ENCODE results near the gene ZNF462. TPM values are rescaled to one million over a fixed set of nuclear protein-coding genes. Genes with fewer than 3 reads are reported as not detected.
"Not testable (repeated sequence)": the region's sequence is repeated elsewhere in the genome, so short reads cannot be mapped to it uniquely, and the experiment has no call there.

ZNF462 gene
- total RNA-seq, 2 donors from 2014 or later: 6.0 to 11.0 TPM

DNA sequence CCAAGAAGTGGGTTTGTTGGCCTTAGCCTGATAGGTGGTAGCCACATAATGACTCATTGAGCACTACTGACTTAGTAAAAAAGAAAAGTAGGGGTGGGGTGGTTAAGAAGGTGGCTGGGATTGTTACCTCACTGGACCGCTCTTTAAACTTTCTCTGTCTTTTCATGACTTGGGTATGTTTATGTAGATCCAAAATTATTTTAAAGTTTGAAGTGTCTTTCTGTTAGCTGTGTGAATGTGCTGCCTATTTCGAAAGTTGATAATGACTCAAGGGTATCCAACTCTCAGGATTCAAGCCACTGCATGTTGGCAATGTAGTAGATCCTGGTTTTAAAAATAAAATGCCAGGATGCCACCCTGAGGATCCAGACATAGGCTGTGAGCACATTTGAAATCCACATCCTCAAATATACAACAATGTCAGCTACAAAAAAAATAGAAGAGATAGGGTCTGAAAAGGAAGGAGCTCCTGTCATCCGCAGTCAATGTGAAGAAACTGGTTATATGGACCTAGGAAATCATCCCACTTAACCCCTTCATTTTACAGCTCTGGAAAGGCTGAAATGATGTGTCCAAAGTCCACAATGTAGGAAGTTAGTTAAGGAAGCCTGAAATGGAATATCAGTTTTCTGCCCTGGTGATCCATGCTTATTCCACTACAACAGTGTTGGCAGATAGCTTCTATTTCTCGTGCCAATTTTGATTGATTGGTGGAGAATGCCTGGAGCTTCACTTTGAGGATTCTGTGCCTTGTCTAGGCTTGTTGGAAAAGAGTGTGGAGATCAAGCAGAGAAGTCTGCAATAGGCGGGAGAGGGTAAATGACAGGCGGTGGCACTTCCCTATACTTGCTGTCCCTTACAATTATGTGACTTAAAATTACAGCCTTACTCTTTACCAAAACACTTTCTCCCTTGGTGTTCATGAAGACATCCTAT is 23.4 kb downstream of the ZNF462 start:
- ATAC-seq: no peak
- Mint-ChIP-seq H3K4me1 (no peaks in the 10 kb centered on the region), H3K4me3 (no peak overlapping the region), H3K36me3 (ENCODE audit: low read depth) (no peaks in the 10 kb centered on the region), H3K27me3 (no peaks in the 10 kb centered on the region), H3K27ac (no peak overlapping the region)
- no peak for DNase-seq
- no peaks in the 10 kb centered on the region for H3K9me3 ChIP-seq (ENCODE audit: control insufficient read depth, low read length, poor library complexity, severe bottlenecking)

DNA sequence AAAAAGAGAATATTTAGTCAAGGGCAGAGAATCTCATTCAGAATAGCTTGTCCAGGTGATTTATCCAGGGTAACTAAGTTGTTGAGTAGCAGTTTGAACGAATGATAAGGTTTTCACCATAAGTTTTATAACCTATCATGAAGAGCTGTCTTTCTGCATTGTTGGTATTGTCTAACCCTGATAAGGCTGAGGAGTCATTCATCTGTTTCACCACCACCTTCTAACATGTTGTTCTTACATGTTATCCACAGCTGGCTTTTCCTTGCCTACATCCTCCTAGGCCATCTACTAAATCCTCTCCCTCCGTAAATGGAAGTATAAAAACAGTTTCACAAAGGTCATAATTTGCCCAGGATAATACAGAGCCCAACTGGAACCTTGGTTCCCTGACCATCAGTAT is 24.1 kb downstream of the ZNF462 start:
- Mint-ChIP-seq H3K27me3 (no peaks in the 10 kb centered on the region), H3K4me1 (no peaks in the 10 kb centered on the region), H3K4me3 (no peak overlapping the region), H3K36me3 (ENCODE audit: low read depth) (no peaks in the 10 kb centered on the region), H3K27ac (no peak overlapping the region)
- ATAC-seq (no peak), DNase-seq (no peak)
- H3K9me3 ChIP-seq (ENCODE audit: control insufficient read depth, low read length, poor library complexity, severe bottlenecking): no peaks in the 10 kb centered on the region

DNA sequence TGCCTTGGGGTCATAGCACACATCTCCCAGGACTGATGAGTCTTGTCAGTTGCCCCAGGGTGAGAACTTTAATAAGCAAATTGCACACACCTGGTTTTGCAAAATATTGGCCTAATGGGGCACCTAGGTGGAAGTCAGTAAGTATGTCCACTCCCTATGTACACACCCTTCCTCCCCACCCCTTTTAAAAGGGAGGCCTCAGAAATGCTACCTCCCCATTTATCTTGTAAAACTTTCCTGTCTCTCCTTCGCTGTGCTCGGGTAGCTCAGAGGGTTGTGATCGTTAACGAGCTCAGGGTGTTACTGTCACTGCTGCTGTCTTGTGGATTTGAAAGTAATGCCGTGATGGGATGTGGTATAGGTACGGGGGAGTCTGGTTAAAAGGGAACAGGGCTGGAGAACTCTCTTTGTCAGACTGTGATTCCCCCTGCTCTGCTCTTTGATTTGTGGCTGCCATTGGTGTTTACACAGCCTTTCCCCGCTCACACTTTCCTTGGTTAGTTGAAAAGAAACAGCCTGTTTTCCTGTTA is 26.2 kb downstream of the ZNF462 start:
- H3K4me3 Mint-ChIP-seq: no peak overlapping the region
- ATAC-seq: no peak
- no peaks in the 10 kb centered on the region for H3K4me1 Mint-ChIP-seq
- no peak for DNase-seq
- H3K9me3 ChIP-seq (ENCODE audit: control insufficient read depth, low read length, poor library complexity, severe bottlenecking): no peaks in the 10 kb centered on the region
- no peaks in the 10 kb centered on the region for H3K36me3 Mint-ChIP-seq (ENCODE audit: low read depth)
- no peak overlapping the region for H3K27ac Mint-ChIP-seq
- no peaks in the 10 kb centered on the region for H3K27me3 Mint-ChIP-seq

DNA sequence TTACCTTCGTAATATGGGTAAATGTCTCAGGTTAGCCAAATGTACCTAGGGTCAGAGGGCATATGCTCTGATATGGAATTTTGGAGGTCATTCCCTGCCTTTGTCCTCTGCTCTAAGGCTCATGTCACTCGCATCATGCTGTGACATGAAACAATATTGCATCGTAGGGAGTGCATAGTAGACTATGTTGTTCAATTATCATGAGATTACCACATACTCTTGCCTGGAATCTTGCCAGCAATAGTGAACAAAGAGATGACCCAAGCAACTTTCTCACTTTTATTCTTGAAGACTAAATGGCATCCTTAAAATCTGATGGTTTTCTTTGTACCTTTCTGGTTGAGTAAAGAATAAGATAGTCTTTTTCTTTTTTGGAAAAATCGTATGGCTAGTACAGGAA is 27.6 kb downstream of the ZNF462 start:
- Mint-ChIP-seq H3K4me3 (no peak overlapping the region), H3K27ac (no peak overlapping the region), H3K36me3 (ENCODE audit: low read depth) (no peaks in the 10 kb centered on the region), H3K27me3 (no peaks in the 10 kb centered on the region), H3K4me1 (no peaks in the 10 kb centered on the region)
- ATAC-seq (no peak), DNase-seq (no peak)
- H3K9me3 ChIP-seq (ENCODE audit: control insufficient read depth, low read length, poor library complexity, severe bottlenecking): no peaks in the 10 kb centered on the region

DNA sequence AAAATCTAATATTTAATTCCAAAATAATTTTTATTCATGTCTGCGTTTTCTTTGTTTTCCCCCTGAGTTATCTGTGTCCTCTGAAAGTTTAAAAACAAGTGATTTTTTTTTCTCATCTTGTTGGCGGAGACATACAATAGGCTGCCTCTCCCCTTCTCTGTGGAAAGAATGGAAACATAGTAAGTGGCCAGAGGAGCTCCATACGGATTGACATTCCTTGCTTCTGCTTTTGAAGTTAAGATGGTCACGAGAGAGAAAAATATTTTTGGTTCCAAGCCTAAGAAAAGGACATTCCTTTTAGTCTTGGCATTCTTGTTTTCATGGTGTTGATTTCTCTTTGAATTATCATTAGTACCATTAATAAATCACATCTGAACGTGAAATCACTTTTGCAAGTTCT is 28.3 kb downstream of the ZNF462 start:
- H3K27ac Mint-ChIP-seq: no peak overlapping the region
- no peaks in the 10 kb centered on the region for H3K27me3 Mint-ChIP-seq
- H3K36me3 Mint-ChIP-seq (ENCODE audit: low read depth): no peaks in the 10 kb centered on the region
- ATAC-seq (no peak), DNase-seq (no peak)
- H3K4me1 Mint-ChIP-seq: no peaks in the 10 kb centered on the region
- H3K4me3 Mint-ChIP-seq: no peak overlapping the region
- H3K9me3 ChIP-seq (ENCODE audit: control insufficient read depth, low read length, poor library complexity, severe bottlenecking): no peaks in the 10 kb centered on the region

DNA sequence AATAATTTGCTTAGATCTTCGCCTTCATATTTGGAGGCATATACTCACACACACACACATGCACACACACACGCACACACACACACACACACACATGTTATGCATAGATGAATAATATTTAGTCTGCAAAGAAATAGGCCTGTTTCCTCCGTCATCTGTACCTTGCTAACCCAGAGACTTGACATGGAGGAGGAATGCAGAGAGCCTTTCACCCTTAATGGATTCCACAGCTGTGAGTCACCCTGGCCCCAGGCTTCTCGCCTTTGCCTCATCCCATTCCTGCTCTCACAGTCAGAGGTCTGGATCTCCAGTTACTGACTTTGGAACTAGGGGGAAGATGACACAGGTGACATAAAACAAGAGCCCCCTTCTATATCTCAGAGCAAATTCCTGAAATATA is 29.7 kb downstream of the ZNF462 start:
- Mint-ChIP-seq H3K27me3 (no peaks in the 10 kb centered on the region), H3K36me3 (ENCODE audit: low read depth) (no peaks in the 10 kb centered on the region), H3K27ac (no peak overlapping the region), H3K4me1 (no peaks in the 10 kb centered on the region), H3K4me3 (no peak overlapping the region)
- no peak for DNase-seq
- no peaks in the 10 kb centered on the region for H3K9me3 ChIP-seq (ENCODE audit: control insufficient read depth, low read length, poor library complexity, severe bottlenecking)
- no peak for ATAC-seq

DNA sequence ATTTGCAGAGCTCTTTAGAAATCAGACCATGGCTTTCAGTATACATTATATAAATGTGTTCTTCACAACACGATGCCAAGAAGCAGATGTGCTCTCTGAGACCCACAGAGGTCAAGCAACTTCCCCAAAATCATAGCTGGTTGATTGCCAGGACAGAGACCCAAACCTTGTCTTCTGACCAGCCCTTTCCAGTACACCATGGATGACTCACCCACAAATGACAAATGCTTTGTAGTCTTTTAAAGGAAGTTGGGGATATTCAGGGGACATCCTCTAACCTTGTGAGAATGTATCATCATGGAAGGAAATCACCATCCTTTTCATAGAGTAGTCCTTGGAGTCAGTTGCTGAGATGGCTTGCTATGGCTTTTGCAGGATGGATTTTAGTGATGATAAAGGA is 30.1 kb downstream of the ZNF462 start:
- Mint-ChIP-seq H3K27me3 (no peaks in the 10 kb centered on the region), H3K36me3 (ENCODE audit: low read depth) (no peaks in the 10 kb centered on the region), H3K27ac (no peak overlapping the region), H3K4me1 (no peaks in the 10 kb centered on the region), H3K4me3 (no peak overlapping the region)
- H3K9me3 ChIP-seq (ENCODE audit: control insufficient read depth, low read length, poor library complexity, severe bottlenecking): no peaks in the 10 kb centered on the region
- ATAC-seq: no peak
- no peak for DNase-seq

DNA sequence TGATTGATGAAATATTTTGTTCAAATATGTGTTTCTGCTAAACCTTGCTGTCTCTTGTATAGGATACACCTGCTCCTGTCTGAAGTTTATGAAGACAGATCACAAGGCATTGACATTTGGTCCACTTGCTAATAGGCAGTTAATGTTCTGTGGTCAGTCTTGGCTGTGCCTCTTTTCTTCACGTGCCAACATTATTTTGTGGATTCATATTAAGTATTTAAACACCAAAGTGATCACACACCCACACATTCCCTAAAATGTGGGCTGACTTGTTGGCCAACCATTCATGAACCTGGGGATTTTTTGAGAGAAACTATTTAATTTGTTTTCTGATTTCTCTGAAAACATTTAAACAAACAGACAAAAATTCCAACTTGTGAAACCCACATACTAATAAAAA is 33.7 kb downstream of the ZNF462 start:
- H3K36me3 Mint-ChIP-seq (ENCODE audit: low read depth): no peaks in the 10 kb centered on the region
- DNase-seq (no peak), ATAC-seq (no peak)

DNA sequence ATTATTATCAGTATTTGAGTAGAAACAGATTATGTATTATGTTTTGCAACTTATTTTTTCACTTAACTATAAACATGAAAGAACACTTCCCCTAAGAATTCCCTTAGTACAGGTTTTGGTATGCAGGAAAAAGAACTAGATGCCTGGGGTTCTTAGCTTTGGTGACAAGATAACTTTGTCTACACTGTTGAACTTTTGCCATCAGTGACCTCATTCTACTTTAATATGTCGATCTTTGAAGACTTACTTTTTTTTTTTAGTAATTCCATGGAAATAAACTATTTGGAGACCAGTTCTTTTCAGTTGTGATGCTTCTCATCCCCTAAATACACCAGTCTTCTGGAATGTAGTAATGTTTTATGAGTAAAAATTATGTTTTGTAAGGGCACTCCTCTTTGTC is 34.3 kb downstream of the ZNF462 start:
- Mint-ChIP-seq H3K27ac (no peak overlapping the region), H3K4me3 (no peak overlapping the region), H3K36me3 (ENCODE audit: low read depth) (no peaks in the 10 kb centered on the region), H3K4me1 (no peaks in the 10 kb centered on the region), H3K27me3 (no peaks in the 10 kb centered on the region)
- no peaks in the 10 kb centered on the region for H3K9me3 ChIP-seq (ENCODE audit: control insufficient read depth, low read length, poor library complexity, severe bottlenecking)
- no peak for DNase-seq
- no peak for ATAC-seq

More for the DNA sequence above, 33.7 kb downstream of the ZNF462 start:
- Mint-ChIP-seq H3K4me3 (no peak overlapping the region), H3K27ac (no peak overlapping the region), H3K4me1 (no peaks in the 10 kb centered on the region), H3K27me3 (no peaks in the 10 kb centered on the region)
- no peaks in the 10 kb centered on the region for H3K9me3 ChIP-seq (ENCODE audit: control insufficient read depth, low read length, poor library complexity, severe bottlenecking)

DNA sequence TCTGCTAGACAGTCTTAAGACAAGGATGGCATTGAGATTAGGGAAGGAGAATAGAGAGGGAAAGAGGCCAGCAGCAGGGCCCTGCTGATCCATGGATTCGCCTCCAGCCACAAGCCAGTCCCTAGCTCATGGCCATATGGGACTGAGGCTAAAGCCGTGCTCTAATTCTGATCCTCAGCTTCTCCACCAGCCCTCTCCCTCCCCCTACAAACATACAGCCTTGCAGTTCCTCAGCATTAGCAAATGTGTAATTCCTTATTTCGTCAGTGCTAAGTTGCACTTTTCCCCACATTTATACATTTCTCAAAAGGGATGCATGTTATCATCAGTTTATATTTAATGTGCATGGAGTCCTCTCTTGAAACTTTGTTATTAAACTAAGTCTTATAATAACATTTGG is 34.8 kb downstream of the ZNF462 start:
- no peak for ATAC-seq
- Mint-ChIP-seq H3K36me3 (ENCODE audit: low read depth) (no peaks in the 10 kb centered on the region), H3K27me3 (no peaks in the 10 kb centered on the region), H3K4me3 (no peak overlapping the region), H3K4me1 (no peaks in the 10 kb centered on the region), H3K27ac (no peak overlapping the region)
- DNase-seq: no peak
- H3K9me3 ChIP-seq (ENCODE audit: control insufficient read depth, low read length, poor library complexity, severe bottlenecking): no peaks in the 10 kb centered on the region

DNA sequence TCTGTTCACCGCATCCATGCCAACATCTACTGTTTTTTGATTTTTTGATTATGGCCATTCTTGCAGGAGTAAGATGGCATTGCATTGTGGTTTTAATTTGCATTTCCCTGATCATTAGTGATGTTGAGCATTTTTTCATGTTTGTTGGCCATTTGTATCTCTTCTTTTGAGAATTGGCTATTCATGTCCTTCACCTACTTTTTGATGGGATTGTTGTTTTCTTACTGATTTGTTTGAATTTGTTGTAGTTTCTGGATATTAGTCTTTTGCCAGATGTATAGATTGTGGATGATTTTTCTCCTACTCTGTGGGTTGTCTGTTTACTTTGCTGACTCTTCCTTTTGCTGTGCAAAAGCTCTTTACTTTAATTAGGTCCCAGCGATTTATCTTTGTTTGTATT is 37.6 kb downstream of the ZNF462 start:
- not testable (repeated sequence) for DNase-seq; H3K4me3 Mint-ChIP-seq; H3K9me3 ChIP-seq (ENCODE audit: control insufficient read depth, low read length, poor library complexity, severe bottlenecking); H3K27ac Mint-ChIP-seq; H3K27me3 Mint-ChIP-seq; H3K4me1 Mint-ChIP-seq; H3K36me3 Mint-ChIP-seq (ENCODE audit: low read depth); ATAC-seq

DNA sequence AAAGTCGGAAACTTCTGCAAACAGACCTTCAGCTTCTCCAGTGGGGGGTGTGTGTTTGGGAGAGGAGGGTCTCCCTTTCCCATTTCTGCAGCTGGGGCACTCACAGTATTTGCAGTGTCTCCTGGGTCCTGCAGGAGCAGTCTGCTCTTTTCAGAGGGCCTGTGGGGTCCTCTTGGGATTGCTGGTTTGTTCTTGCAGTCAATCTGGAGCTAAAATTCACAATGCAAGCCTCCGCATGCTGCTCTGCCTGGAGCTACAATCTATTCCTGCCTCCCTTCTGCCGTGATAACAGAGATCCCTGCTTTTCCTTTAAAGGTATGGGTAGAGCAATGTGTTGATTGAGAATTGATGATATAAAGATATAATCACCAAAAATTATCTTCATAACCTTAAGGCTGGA is 43.2 kb downstream of the ZNF462 start:
- H3K4me3 Mint-ChIP-seq: no peak overlapping the region
- H3K27ac Mint-ChIP-seq: no peak overlapping the region
- no peak for ATAC-seq
- H3K36me3 Mint-ChIP-seq (ENCODE audit: low read depth): no peaks in the 10 kb centered on the region
- H3K9me3 ChIP-seq (ENCODE audit: control insufficient read depth, low read length, poor library complexity, severe bottlenecking): no peaks in the 10 kb centered on the region
- no peaks in the 10 kb centered on the region for H3K27me3 Mint-ChIP-seq
- no peaks in the 10 kb centered on the region for H3K4me1 Mint-ChIP-seq
- DNase-seq: no peak

DNA sequence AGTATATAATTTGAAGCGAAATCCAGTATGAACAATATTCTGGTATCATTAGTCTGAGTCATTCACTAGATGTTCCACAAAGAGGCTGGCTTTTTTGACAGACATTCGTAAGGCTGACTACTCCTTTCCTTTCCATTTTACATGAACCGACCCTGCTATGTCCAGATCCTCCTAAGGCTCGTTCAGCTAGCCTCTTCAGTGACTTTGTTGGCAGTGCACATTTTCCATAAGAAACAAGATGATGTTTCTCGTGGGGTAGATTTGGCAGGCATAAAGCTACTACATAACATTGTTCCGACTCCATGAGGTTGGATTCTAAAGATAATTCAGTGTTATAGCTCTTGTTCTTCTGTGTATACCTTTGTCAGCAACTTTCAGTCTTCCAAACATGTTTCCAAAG is 49.0 kb downstream of the ZNF462 start:
- no peak for ATAC-seq
- Mint-ChIP-seq H3K27ac (no peak overlapping the region), H3K4me1 (no peaks in the 10 kb centered on the region), H3K4me3 (no peak overlapping the region), H3K36me3 (ENCODE audit: low read depth) (no peaks in the 10 kb centered on the region), H3K27me3 (no peaks in the 10 kb centered on the region)
- no peaks in the 10 kb centered on the region for H3K9me3 ChIP-seq (ENCODE audit: control insufficient read depth, low read length, poor library complexity, severe bottlenecking)
- DNase-seq: no peak

DNA sequence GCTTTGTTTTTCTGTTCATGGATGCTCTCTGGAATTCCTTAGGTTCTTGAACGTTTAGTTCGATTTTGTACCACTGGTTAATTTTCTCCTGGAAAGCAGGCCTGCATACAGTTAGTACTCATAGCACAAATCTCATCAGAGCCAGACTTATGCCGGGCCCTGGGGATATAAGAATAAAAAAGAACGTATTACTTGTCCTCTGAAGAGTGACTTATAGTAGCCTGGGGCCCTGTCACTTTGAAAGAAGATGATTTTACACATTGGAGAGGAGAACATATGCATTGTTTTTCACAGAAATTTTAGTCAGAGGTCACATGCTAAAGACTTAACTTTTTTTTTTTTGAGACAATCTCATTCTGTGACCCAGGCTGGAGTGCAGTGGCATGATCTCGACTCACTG is 50.3 kb downstream of the ZNF462 start:
- ATAC-seq (no peak), DNase-seq (no peak)
- Mint-ChIP-seq H3K4me1 (no peaks in the 10 kb centered on the region), H3K27ac (no peak overlapping the region), H3K27me3 (no peaks in the 10 kb centered on the region), H3K36me3 (ENCODE audit: low read depth) (no peaks in the 10 kb centered on the region), H3K4me3 (no peak overlapping the region)
- no peaks in the 10 kb centered on the region for H3K9me3 ChIP-seq (ENCODE audit: control insufficient read depth, low read length, poor library complexity, severe bottlenecking)

Data from T-helper 17 cell (primary cell).